Suppressor macrophage (primary cell): ENCODE data around the gene DNAJC5.

Experiments used
- DNase-seq, 4 experiments: peaks; one replicate each; pipeline ENCODE4 v3.0.0-alpha.2; 2020 to 2022

Gene DNAJC5

DNA sequence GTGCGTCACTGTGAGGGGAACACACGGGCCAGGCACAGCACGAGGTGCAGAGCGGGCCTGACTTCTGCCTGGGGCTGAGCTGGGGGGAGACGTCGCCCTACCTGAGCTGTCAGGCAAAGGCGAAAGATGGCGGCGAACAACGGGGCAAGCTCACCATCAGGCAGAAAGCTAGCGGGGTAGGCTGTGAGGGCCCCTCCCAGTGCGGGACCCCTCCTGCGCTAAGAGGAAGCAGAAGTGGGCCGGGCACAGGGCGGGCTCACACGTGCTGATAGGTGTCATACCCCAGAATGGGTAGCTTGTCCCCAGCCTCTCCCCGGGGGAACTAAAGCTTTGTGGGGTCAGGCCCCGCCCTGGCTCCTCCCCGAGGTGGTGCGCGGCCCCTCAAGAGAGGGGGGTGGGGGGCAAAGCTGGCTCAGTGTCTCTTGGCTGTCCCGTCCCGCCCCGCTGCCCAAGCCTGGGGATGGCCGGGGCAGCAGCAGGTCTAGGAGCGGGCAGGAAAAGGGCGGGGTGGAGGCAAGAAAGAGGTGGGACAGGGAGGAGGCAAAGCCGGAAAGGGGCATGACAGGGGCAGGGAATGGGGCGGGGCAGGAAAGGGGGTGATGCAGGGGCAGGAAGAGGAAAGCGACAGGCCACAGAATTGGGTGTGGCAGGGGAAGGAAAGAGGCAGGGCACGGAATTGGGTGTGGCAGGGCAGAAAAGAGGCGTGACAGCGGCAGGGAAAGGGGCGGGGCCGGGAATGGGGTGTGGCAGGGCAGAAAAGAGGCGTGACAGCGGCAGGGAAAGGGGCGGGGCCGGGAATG, 46.6 kb downstream of the DNAJC5 start:
- peak; percentile 37 to 81 (median 70) for DNase-seq

DNA sequence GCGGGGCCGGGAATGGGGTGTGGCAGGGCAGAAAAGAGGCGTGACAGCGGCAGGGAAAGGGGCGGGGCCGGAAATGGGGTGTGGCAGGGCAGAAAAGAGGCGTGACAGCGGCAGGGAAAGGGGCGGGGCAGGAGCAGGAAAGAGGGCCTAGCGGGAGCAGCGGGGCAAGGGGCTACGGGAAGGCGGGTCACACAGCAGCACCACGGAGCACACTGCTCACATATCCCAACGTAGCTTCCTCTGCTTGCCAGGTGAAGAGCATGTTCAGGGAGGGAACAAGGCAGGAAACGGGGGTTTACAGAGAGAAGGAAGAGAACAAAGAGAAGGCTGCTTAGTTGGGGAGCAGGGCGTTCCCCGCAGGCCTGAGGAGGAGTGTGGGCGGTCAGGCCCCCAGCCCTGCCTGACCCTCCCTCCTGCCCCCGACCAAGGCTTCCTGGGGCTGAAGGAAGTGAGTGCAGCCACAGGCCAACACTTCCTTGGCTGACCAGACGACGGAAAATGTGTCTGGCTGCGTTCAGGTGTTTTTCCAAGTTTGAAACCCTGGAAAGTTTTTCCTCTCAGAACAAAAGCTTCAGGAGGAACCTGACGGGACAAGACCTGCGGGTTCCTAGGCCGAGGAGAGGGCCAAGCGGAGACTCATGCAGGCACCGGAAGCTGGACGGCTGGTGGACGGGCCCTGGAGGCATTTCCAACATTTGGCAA, 47.5 kb downstream of the DNAJC5 start:
- DNase-seq: peak; percentile 30 to 77 (median 52)

DNA sequence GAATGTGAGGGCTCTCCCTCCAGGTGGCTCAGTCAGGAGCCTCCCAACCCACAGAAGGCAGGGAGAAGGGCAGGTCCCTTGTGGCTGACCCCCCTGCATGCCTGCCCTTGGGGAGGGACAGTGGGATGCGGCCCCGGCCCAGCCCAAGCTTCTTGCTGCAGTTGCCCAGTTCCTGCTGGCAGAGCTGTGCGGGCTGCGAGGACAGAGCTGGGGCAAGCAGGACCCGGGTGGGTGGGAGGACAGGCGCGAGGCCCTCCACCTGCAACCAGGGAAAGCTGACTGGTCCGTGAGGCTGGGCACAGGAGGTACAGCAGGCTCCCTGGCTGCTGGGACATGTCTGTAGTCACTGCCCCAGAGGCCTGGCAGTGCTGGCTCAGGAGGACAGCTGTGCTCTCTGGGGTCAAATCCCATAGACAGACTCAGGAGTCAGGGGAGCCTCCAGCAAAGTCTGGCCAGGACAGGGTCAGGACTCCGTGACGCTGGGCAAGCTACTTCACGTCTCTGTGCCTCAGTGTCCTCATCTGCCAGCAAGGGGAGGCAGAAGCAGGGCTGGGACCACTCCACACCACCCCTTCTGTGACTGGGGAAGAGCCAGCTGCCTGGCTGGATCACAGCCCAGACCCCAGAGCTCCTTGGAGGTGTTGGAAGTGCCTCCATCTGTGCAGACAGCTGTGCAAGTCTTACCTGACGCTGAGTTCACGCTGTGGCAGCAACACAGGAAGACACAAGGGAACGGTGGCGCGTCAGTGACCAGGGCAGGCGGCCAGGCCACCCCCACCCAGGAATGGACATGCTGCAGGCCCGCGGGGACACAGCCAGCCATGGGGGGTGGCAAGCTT, 48.3 kb downstream of the DNAJC5 start:
- no peak for DNase-seq

DNA sequence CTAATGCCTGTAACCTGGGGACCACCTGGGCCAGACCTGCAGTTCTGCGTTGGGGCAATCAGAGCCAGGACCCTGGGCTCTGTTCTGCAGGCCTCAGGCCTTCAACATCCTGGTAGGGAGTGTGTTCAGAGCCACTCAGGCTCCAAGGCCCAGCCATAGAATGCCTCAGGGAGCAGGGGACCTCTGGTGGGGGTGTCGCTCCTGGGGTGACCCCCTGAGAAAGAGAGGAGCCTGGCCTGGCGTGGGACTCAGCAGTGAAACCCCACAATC, 48.8 kb downstream of the DNAJC5 start:
- no peak for DNase-seq

DNA sequence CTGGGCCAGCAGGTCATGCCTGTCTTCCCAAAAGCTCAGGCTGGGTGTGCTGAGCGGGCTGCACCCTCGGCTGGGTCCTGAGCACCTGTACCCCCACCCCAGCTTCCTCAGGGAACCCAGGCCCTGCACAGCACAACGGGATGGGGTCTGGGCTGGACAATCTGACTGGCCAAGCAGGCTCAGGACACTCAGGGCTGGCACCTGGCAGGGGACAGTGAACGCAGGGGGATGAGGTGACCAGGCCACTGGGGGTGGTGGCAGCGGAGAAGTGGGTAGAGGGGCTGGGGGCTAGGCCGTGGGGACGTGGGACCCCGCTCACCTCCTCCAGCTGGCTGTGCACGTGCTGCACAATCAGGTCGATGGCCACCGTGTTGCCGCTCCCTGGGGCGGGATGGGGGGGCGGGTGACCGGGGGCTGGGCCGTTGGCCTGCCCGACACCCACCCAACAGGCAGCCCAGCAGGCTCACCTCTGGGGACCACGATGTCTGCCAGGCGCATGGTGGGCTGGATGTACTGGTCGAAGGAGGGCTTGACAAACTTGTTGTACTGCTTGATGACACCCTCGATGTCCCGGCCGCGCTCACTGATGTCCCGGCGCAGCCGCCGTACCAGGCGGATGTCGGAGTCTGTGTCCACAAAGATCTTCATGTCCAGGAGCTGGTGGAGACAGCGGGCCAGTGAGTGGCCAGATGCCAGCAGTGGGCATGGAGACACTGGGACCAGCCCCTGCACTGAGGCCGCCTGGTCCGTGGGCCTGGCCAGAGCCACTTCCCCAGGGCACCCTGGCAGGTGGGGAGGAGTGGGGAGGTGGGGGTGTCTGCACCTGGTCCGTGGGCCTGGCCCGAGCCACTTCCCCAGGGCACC, 49.4 kb downstream of the DNAJC5 start:
- DNase-seq: no peak

DNA sequence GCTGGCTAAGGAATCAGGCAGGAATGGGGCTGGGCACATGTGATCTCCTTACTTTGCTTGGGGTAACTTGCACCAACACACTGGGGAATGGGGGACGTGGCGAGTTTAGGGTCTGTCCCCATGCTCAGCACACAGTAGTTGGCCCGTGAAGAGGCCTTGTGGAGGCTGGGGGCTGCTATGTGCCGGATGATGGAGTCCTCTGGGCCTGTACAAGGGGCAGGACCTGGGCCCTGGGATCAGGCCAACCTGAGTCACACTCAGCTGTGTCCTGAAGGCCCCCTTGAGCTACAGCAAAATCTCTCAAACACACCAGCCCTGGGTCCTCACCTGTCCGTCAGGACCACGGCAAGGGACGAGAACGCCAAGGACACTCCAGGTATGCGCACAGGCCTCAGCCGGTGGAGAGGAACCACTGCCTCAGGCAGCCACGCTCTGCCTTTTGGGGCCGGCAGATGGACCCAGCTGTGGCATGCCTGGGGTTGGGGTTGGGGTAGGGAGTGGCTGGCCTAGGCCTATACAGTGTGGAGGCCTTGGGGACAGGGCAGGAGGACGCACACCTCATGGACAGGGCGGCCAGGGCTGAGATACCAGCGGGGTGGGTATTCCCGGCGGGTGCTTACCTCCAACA, 50.2 kb downstream of the DNAJC5 start:
- DNase-seq: no peak

GRCh38 chr20:63945921-63946920, 51.3 kb downstream of the DNAJC5 start:
- DNase-seq: no peak

DNA sequence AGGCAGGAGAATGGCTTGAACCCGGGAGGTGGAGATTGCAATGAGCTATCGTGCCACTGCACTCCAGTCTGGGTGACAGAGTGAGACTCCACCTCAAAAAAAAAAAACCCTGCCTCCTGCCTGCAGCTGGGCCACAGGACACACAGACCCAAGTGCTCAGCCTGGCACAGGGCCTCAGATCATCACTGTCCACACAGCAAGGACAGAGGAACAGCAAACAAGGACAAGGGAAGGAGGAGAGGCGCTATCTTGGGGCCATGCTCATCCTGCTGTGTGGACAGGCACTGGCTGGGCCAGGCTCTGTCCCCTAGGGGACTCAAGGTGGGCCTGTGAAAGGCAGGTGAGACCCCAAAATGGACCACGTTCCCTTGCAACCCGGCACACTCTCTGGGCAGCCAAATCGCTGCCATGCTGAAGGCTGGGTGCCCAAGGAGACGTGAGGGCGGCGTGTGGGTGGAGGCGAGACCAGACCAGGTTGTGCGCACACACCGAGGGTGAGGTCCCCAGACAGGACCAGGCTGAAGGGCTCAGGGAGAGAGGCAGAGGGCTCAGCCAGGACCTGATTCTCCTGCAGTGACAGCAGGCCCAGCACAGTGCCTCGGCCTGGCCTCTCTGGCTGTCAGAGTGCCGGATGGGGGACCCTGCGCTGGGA, 52.2 kb downstream of the DNAJC5 start:
- DNase-seq: no peak

DNA sequence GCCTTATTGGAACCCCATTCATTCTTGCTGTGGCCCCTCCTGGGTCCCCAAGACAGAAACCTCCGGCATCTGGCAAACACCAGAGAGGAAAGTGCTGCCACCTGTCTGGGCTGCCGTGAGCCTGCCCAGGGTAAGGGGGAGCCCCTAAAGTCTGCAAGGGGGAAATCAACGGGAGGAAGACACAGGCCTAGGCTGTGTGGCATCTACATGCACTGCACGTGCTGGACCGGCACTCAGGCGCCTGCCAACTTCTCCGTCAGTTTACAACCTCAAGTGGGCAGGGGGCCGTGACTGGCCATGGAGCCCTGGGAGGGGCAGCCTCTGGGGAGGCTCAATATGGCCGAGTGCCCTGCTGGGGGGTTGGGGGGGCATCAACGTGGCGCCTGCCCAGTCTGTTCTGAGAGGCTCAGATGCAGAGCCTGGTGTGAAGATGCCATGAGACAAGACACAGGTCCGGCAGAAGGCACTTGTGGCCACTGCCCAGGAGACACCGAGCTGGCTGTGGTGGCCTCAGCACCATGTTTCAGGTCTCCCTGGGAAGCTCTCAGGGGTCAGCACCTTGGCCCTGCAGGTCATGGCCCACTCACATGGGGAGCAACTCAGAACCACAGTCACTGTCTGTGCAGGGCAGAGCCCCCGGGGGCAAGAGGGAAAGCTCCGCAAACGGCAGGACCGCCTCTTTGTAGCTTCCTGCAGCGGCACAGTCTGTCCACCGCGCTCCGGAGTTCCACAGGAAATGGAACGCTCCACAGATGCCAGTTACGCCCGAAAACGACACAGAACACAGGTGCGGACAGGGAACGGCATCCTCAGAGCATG, 52.9 kb downstream of the DNAJC5 start:
- DNase-seq: peak in 2 of 4 experiments; percentile 30 to 41

- no peak for DNase-seq
Observed at GRCh38 chr20:63950701-63951397, 55.9 kb downstream of the DNAJC5 start.

DNA sequence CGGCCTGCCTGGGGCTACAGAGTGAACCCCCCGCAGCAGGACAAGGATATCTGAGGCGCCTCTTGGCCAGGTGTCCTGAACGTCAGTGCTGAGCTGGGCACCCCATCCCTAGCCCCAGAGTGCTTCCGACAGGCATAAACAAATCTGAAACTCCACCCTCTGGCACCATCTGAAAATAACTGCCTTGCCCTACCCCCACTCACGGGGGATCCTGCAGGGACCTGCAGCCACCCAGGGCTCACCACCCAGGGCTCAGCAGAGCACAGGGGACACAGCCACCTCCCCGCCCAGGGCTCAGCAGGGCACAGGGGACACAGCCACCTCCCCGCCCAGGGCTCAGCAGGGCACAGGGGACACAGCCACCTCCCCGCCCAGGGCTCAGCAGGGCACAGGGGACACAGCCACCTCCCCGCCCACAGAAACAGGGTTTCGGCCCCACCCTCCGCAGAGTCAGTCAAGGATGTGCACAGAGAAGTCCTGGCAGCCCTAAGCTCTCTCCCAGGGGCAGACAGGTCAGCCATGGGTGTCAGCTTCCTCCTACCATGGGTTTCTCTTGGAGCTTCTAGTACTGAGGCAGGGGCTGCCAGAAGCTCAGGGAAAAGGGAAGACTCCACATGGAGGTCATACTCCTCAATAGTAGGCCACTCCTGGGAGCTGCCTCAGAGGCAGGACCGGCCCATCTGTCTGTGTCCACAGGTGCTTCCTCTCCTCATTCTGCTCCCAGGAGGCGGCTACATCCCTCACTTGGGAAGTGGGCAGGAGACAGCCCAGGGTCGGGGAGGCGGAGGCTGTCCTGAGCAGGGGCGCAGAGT, 56.7 kb downstream of the DNAJC5 start:
- DNase-seq: no peak

- no peak for DNase-seq
Observed at GRCh38 chr20:63952210-63952535, 57.2 kb downstream of the DNAJC5 start.

GRCh38 chr20:63952769-63953168, 57.8 kb downstream of the DNAJC5 start:
- no peak for DNase-seq

GRCh38 chr20:63953764-63954429, 59.0 kb downstream of the DNAJC5 start:
- DNase-seq: no peak

DNA sequence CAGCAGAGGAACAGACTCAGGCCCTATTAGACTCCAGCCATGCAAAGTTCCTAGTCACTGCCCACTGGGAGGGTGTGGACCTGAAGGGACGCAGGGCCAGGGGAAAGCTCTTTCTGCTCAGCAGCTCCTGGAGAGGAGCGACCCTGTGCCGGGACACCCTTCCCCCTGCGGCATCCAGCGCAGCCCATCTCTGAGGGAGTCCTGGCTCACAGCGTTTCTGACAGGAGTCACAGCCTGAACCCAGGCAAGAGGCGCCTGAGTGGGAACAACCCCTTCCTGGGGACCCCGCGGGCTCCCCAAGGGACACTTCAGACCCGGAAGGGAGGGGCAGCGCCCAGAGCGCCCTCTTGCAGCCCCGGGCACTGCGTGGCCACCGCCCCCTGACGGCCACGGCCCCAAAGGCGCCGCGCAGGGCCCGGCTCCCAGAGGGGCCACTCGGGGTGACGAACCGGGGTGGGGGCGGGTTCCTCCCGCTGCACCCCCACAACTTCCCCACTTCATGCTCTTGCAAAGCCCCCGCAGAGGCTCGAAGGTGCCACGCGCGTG, 60.4 kb downstream of the DNAJC5 start:
- peak; percentile 41 to 82 (median 54) for DNase-seq

DNA sequence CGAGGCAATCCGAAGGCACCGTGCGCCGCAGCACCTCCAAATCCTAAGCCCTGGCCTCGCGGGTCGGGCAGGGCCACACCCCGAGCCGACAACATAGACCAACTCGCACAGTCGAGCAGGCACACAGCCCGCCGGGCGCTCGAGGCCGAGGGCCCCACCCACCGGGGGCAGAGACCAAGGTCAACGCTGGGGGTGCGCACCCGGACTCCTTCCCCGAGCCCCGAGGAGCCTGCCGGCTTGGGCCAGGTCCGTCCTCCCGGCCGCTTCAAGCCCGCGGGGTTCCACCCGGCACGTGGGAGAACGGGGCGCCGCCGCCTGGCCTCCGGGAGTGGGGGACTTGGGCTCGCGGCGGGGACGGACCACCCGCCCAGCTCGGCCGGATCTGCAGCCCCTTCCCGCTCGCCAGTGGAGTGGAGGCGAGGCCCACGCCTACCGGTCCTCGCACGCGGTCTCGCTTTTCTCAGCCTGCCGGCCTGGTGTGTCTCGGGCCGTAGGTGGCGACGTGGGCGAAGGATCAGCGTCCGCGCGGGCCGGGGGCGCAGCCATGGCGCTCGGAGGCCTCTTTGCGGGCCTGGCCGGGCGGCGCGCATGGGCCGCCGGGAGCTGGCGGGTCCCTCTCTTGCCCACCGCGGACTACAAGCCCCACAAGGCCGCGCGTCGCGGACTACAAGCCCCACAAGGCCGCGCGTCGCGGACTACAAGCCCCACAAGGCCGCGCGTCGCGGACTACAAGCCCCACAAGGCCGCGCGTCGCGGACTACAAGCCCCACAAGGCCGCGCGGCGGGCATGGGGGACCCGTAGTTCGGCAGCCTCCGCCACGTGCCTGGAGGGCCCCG, 61.1 kb downstream of the DNAJC5 start, which contains the start of gene UCKL1:
TSS of gene UCKL1 (minus strand) at position 590 of the 837 bp plus-strand sequence. CDS start at position 546, 44 bp downstream.
- DNase-seq: peak; percentile 89 to 96 (median 94)
